ENCODE measurements around the gene TAF15. TPM values are rescaled to one million over a fixed set of nuclear protein-coding genes. Genes with fewer than 3 reads are reported as not detected.

The TAF15 gene
- total and polyA plus RNA-seq, 2 of the 4 experiments (the other 2 are of a cell fraction) = 46.8 to 98.0 TPM

DNA sequence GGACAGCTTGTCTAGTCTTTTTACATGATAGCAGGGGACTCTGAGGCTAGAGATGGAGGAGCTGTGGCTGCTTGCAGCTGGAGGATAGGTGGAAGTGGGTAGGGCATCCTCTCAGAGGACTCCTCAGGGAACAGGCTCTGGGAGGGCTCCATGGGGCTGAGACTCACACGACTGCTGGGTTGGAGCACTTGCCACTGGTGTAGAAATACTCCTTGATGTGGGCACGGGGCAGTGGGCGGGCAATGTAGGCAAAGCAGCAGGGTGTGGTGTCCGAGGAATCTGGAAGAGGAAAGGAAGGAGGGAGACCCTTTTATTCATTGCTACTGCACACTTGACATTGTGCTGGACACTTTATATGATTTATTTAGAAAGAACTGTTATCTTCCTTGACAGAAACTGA lies 69.1 kb downstream of the TAF15 start:
- H2BK20ac ChIP-seq (ENCODE audit: low read depth, low read length) = no peak overlapping the region
- DNase-seq = no peak
- H3K56ac ChIP-seq (ENCODE audit: extremely low read depth, insufficient read depth, low read length) = no peak overlapping the region
- no peak overlapping the region for H2BK120ac ChIP-seq (ENCODE audit: low read depth, low read length)
- H3K4ac ChIP-seq (ENCODE audit: low read depth, low read length) = no peak overlapping the region
- H3K9me1 ChIP-seq (ENCODE audit: insufficient read depth, low read length) = no peaks in the 10 kb centered on the region
- no peak overlapping the region for H3K4me2 ChIP-seq (ENCODE audit: low read depth, low read length)
- no peaks in the 10 kb centered on the region for H3K9me3 ChIP-seq (ENCODE audit: control insufficient read depth, insufficient read depth, low read length)
- no peaks in the 10 kb centered on the region for H4K20me1 ChIP-seq (ENCODE audit: insufficient read depth, low read length)
- H2AK5ac ChIP-seq (ENCODE audit: low read depth, low read length) = no peak overlapping the region
- ChIA-PET CTCF (no interaction called here), POLR2A (ENCODE audit: unreplicated experiment) (no interaction called here)
- ATAC-seq (ENCODE audit: low read depth) = no peak
- no peaks in the 10 kb centered on the region for H3K4me1 ChIP-seq (ENCODE audit: control insufficient read depth, insufficient read depth, low read length)
- no peak overlapping the region for H2BK15ac ChIP-seq (ENCODE audit: low read depth, low read length)
- H4K8ac ChIP-seq (ENCODE audit: low read depth in 2 of 2, low read length in 2 of 2) = no peak overlapping the region
- TF ChIP-seq SMC3 (IDR thresholded peaks at IDR 0.05; ENCODE audit: low read depth, low read length) (no peak), CEBPB (IDR thresholded peaks at IDR 0.05; ENCODE audit: low read depth, low read length) (no peak), FOS (IDR thresholded peaks at IDR 0.05; ENCODE audit: low read depth, low read length) (no peak), RCOR1 (IDR thresholded peaks at IDR 0.05; ENCODE audit: insufficient replicate concordance, low read length) (no peak), CHD1 (IDR thresholded peaks at IDR 0.05; ENCODE audit: low read depth, low read length) (no peak), POLR2A (IDR thresholded peaks at IDR 0.05; ENCODE audit: low read depth, low read length) (no peak), MXI1 (IDR thresholded peaks at IDR 0.05; ENCODE audit: borderline replicate concordance, low read depth, low read length) (no peak), RAD21 (IDR thresholded peaks at IDR 0.05; ENCODE audit: low read length) (no peak), RFX5 (IDR thresholded peaks at IDR 0.05; ENCODE audit: low read depth, low read length) (no peak), NFE2L2 (IDR thresholded peaks at IDR 0.05; ENCODE audit: low read depth, low read length) (no peak), MAZ (IDR thresholded peaks at IDR 0.05; ENCODE audit: borderline replicate concordance, low read depth, low read length) (no peak), BHLHE40 (IDR thresholded peaks at IDR 0.05; ENCODE audit: low read depth, low read length) (no peak), MAFK (IDR thresholded peaks at IDR 0.05; ENCODE audit: low read depth, low read length) (no peak)
- TF ChIP-seq, protein P1, sequence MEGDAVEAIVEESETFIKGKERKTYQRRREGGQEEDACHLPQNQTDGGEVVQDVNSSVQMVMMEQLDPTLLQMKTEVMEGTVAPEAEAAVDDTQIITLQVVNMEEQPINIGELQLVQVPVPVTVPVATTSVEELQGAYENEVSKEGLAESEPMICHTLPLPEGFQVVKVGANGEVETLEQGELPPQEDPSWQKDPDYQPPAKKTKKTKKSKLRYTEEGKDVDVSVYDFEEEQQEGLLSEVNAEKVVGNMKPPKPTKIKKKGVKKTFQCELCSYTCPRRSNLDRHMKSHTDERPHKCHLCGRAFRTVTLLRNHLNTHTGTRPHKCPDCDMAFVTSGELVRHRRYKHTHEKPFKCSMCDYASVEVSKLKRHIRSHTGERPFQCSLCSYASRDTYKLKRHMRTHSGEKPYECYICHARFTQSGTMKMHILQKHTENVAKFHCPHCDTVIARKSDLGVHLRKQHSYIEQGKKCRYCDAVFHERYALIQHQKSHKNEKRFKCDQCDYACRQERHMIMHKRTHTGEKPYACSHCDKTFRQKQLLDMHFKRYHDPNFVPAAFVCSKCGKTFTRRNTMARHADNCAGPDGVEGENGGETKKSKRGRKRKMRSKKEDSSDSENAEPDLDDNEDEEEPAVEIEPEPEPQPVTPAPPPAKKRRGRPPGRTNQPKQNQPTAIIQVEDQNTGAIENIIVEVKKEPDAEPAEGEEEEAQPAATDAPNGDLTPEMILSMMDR (conservative IDR thresholded peaks at IDR 0.05; ENCODE audit: low read depth, low read length) = no peak
- TF ChIP-seq, protein P2, sequence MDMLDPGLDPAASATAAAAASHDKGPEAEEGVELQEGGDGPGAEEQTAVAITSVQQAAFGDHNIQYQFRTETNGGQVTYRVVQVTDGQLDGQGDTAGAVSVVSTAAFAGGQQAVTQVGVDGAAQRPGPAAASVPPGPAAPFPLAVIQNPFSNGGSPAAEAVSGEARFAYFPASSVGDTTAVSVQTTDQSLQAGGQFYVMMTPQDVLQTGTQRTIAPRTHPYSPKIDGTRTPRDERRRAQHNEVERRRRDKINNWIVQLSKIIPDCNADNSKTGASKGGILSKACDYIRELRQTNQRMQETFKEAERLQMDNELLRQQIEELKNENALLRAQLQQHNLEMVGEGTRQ (IDR thresholded peaks at IDR 0.05; ENCODE audit: low read depth, low read length) = no peak
- TF ChIP-seq, protein P3, sequence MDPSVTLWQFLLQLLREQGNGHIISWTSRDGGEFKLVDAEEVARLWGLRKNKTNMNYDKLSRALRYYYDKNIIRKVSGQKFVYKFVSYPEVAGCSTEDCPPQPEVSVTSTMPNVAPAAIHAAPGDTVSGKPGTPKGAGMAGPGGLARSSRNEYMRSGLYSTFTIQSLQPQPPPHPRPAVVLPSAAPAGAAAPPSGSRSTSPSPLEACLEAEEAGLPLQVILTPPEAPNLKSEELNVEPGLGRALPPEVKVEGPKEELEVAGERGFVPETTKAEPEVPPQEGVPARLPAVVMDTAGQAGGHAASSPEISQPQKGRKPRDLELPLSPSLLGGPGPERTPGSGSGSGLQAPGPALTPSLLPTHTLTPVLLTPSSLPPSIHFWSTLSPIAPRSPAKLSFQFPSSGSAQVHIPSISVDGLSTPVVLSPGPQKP (IDR thresholded peaks at IDR 0.05; ENCODE audit: borderline replicate concordance, low read depth, low read length) = no peak
- no peak overlapping the region for H3K14ac ChIP-seq (replicated peaks; ENCODE audit: low read depth, low read length)
- in situ Hi-C loops (cut with MboI; ENCODE audit: low sequenced_read_pairs) (no loop called here), intact Hi-C loops (cut with micrococcal nuclease) (no loop called here), dilution Hi-C loops (cut with HindIII; ENCODE audit: low sequenced_read_pairs, unreplicated experiment) (no loop called here)
- no peak overlapping the region for H3K23ac ChIP-seq (ENCODE audit: low read depth, low read length)
- no peaks in the 10 kb centered on the region for H3K36me3 ChIP-seq (ENCODE audit: control insufficient read depth, insufficient read depth, low read length)
- H2AFZ ChIP-seq (replicated peaks; ENCODE audit: low read length, poor library complexity) = no peak overlapping the region
- no peaks in the 10 kb centered on the region for H3K79me1 ChIP-seq (ENCODE audit: low read depth in 1 of 2, low read length in 2 of 2)
- WGBS, 2 experiments (ENCODE audit: extremely low coverage in 2 of 2, insufficient read length in 1 of 2) = no CpG with 5 or more reads among the region's 4 CpGs
- no peak overlapping the region for H2AK9ac ChIP-seq (replicated peaks; ENCODE audit: low read depth, low read length, poor library complexity)
- H4K91ac ChIP-seq (ENCODE audit: insufficient read depth, low read depth, low read length) = no peak overlapping the region
- no peak overlapping the region for H2BK5ac ChIP-seq (ENCODE audit: low read depth, low read length, poor library complexity, severe bottlenecking)
- H3K9ac ChIP-seq (ENCODE audit: low read depth, low read length) = no peak overlapping the region
- no peak overlapping the region for H3K18ac ChIP-seq (ENCODE audit: low read depth, low read length)
- H3K27ac ChIP-seq (ENCODE audit: insufficient read depth, low read length) = no peak overlapping the region
- BruUV-seq (replicated peaks) = no TSS peak
- no peak overlapping the region for H4K5ac ChIP-seq (ENCODE audit: low read depth, low read length)
- H3K27me3 ChIP-seq (ENCODE audit: control insufficient read depth, insufficient read depth, low read length) = peaks cover 3% of the 10 kb centered on the region; the same call in 1 of the 2 replicates
- no peak overlapping the region for H3K4me3 ChIP-seq (ENCODE audit: insufficient read depth, low read depth, low read length)

All from IMR-90 (cell line).